ENCODE data around the gene IFNA8.
"Not testable (repeated sequence)": the region's sequence is repeated elsewhere in the genome, so short reads cannot be mapped to it uniquely, and the experiment has no call there.

IFNA8 gene

GRCh38 chr9:21428235-21428634 is 19.3 kb downstream of the IFNA8 start:
- no peak for DNase-seq (ENCODE audit: low spot score)

- DNase-seq (ENCODE audit: low spot score): no peak
Observed at GRCh38 chr9:21429191-21429590, 20.3 kb downstream of the IFNA8 start.

- no peak for DNase-seq (ENCODE audit: low spot score)
Observed at GRCh38 chr9:21432672-21433425, 23.9 kb downstream of the IFNA8 start.

- peak; percentile 50 for DNase-seq (ENCODE audit: low spot score)
Observed at GRCh38 chr9:21434202-21435014, 25.5 kb downstream of the IFNA8 start.

GRCh38 chr9:21435015-21435383 is 26.1 kb downstream of the IFNA8 start:
- DNase-seq (ENCODE audit: low spot score): not testable (repeated sequence)

- no peak for DNase-seq (ENCODE audit: low spot score)
Observed at GRCh38 chr9:21440139-21440538, 31.2 kb downstream of the IFNA8 start, which contains the start of gene IFNA1. IFNA1 (plus strand) TSS chr9:21440439; CDS start chr9:21440508, 69 bp downstream.

GRCh38 chr9:21443849-21444625 is 35.1 kb downstream of the IFNA8 start:
- no peak for DNase-seq (ENCODE audit: low spot score)

GRCh38 chr9:21449312-21449711 is 40.4 kb downstream of the IFNA8 start:
- peak; percentile 13 for DNase-seq (ENCODE audit: low spot score)

GRCh38 chr9:21450733-21451394 is 41.9 kb downstream of the IFNA8 start:
- DNase-seq (ENCODE audit: low spot score): no peak

GRCh38 chr9:21452681-21453080 is 43.8 kb downstream of the IFNA8 start:
- DNase-seq (ENCODE audit: low spot score): peak; percentile 23

GRCh38 chr9:21454149-21454548 is 45.2 kb downstream of the IFNA8 start:
- DNase-seq (ENCODE audit: low spot score): peak; percentile 50

GRCh38 chr9:21455320-21455719 is 46.4 kb downstream of the IFNA8 start:
- peak; percentile 51 for DNase-seq (ENCODE audit: low spot score)

All from kidney tubule cell (primary cell).